ENCODE measurements around the gene FAM13B. TPM values are rescaled to one million over a fixed set of nuclear protein-coding genes. Genes with fewer than 3 reads are reported as not detected.

Gene FAM13B
- total and polyA plus RNA-seq, 10 of the 15 experiments (the other 5 are each of a cell fraction or from before 2014, with no cell fraction given) = 3.6 to 30.0 (median 20.3) TPM

GRCh38 chr5:138053554-138053953, 20.7 kb upstream of the FAM13B start:
- FAIRE-seq (no peak), DNase-seq (ENCODE audit: low read depth, low spot score) (no peak), ATAC-seq (no peak)
- Histone ChIP-seq H4K20me1 (ENCODE audit: control insufficient read depth, insufficient read depth) (no peaks in the 10 kb centered on the region), H3K4me1 (ENCODE audit: control insufficient read depth, insufficient read depth, low read length) (no peaks in the 10 kb centered on the region), H3K9ac (ENCODE audit: control insufficient read depth, insufficient read depth, low read length) (no peak overlapping the region), H3K9me3 (replicated peaks; ENCODE audit: control insufficient read depth, insufficient read depth, low read length) (no peaks in the 10 kb centered on the region), H3K4me3 (no peak overlapping the region), H3K27ac (ENCODE audit: control insufficient read depth, insufficient read depth) (no peak overlapping the region), H3K4me2 (ENCODE audit: control insufficient read depth, insufficient read depth) (no peak overlapping the region), H3K36me3 (ENCODE audit: control insufficient read depth in 2 of 2, insufficient read depth in 2 of 2, low read length in 1 of 2) (no peaks in the 10 kb centered on the region), H3K79me2 (ENCODE audit: control insufficient read depth, insufficient read depth, low read length) (no peaks in the 10 kb centered on the region), H3K27me3 (replicated peaks in 1 of 2; ENCODE audit: control insufficient read depth in 2 of 2, insufficient read depth in 2 of 2, low read length in 1 of 2) (no peaks in the 10 kb centered on the region), H2AFZ (ENCODE audit: control insufficient read depth, low read depth, low read length) (no peak overlapping the region)
- CTCF ChIA-PET = interaction anchor here (0.8 to 4.9 kb wide), 6 partner anchors 9 to 274 kb away, joined by 3 to 50 read pairs (median 5); no protein-coding TSS in a partner anchor
- intact Hi-C loops (cut with micrococcal nuclease; ENCODE audit: unreplicated experiment) = no loop called here
- SMC1A ChIA-PET (ENCODE audit: uncharacterized antibody, unreplicated experiment) = interaction anchor here (0.7 to 2.2 kb wide), 10 partner anchors 10 to 278 kb away, joined by 3 to 10 read pairs (median 3); no protein-coding TSS in a partner anchor
- WGBS (ENCODE audit: insufficient coverage, insufficient replicate concordance, low lambda C conversion rate, missing lambda C conversion rate) = 35% methylated on average over 3 of the region's 3 CpGs
- RAD21 ChIA-PET (ENCODE audit: unreplicated experiment) = interaction anchor here (0.9 kb wide), 1 partner anchor 11 kb away, joined by 4 read pairs; no protein-coding TSS in a partner anchor
- in situ Hi-C loops (cut with MboI) = no loop called here
- BruUV-seq (replicated peaks) = no TSS peak
- POLR2A ChIA-PET = interaction anchor here (1.0 to 1.2 kb wide), 2 partner anchors 15 to 19 kb away, joined by 3 read pairs; no protein-coding TSS in a partner anchor
- TF ChIP-seq HDGF (IDR thresholded peaks at IDR 0.05) = no peak
- no peak for TF ChIP-seq PML (IDR thresholded peaks at IDR 0.05; ENCODE audit: low read length)
- no peak for TF ChIP-seq ATF2 (IDR thresholded peaks at IDR 0.05; ENCODE audit: low read length)
- TF ChIP-seq ZNF592 (IDR thresholded peaks at IDR 0.05) = no peak
- no peak for TF ChIP-seq RUNX3 (IDR thresholded peaks at IDR 0.05; ENCODE audit: low read length)
- no peak for TF ChIP-seq SUPT20H (IDR thresholded peaks at IDR 0.05; ENCODE audit: borderline replicate concordance, control insufficient read depth, low read depth, low read length)
- TF ChIP-seq SRF (IDR thresholded peaks at IDR 0.05; ENCODE audit: low read depth in 2 of 2, low read length in 2 of 2) = no peak
- TF ChIP-seq JUNB (IDR thresholded peaks at IDR 0.05) = no peak
- TF ChIP-seq STAT3 (IDR thresholded peaks at IDR 0.05; ENCODE audit: low read depth, low read length) = no peak
- no peak for TF ChIP-seq BHLHE40 (IDR thresholded peaks at IDR 0.05; ENCODE audit: borderline replicate concordance in 1 of 2, low read depth in 2 of 2, low read length in 1 of 2)
- TF ChIP-seq RELB (IDR thresholded peaks at IDR 0.05; ENCODE audit: low read depth) = no peak
- TF ChIP-seq EGR1 (IDR thresholded peaks at IDR 0.05; ENCODE audit: borderline replicate concordance in 1 of 2, low read depth in 2 of 2, low read length in 2 of 2) = no peak
- no peak for TF ChIP-seq NKRF (conservative IDR thresholded peaks at IDR 0.05)
- TF ChIP-seq MXI1 (IDR thresholded peaks at IDR 0.05; ENCODE audit: low read depth, low read length) = no peak
- no peak for TF ChIP-seq KLF5 (IDR thresholded peaks at IDR 0.05; ENCODE audit: partially characterized antibody)
- TF ChIP-seq EED (IDR thresholded peaks at IDR 0.05; ENCODE audit: low read depth) = no peak

Measured in GM12878 (cell line).